Measurements from ENCODE around the gene GFOD1. TPM values are rescaled to one million over a fixed set of nuclear protein-coding genes. Genes with fewer than 3 reads are reported as not detected.
A peak's percentile ranks its signal among the peaks of the same experiment; 100 is the strongest.

The GFOD1 gene
- total and polyA plus RNA-seq, 2 donors = 9.8 to 13.7 TPM

DNA sequence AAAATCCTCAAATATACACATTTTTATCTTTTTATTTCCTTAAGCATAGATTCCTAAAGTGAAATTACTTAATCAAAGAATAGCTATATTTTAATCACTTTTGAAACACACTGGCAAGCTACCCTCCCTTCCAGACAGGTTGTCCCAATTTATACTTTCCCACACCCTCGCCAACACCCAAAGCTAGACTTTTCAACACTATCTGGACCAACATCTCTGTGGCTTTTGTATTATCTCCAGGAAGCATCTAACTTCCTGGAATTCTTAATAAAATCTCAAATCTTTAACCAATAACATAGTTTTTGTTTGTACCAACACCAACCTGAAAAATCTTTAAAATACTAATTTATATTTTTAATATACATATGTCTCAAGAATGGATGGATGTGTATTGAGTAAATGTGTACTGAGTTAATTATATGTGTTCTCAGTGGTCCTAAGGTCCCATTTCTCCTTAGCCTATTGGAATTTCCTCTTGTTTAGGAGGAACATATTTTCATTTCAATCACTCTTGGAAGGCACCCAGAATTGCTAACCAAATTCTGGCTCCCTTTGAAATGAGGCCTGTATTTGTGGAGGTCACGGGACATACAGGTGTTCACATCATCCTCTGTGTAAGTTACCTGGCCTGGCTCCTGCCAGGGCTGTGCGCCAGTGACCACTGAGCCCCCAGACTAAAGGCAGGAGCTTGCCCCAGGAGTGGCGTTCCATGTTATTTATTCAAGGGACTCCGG is 17.4 kb upstream of the GFOD1 start:
- DNase-seq (ENCODE audit: extremely low spot score) = no peak
- no peaks in the 10 kb centered on the region for H3K4me1 ChIP-seq (ENCODE audit: insufficient read depth)
- no peak overlapping the region for H3K4me3 ChIP-seq (ENCODE audit: low read depth, low read length)
- WGBS = 78% methylated on average over 5 of the region's 5 CpGs
- no peak overlapping the region for H3K27ac ChIP-seq (ENCODE audit: low read depth)
- no peaks in the 10 kb centered on the region for H3K36me3 ChIP-seq (ENCODE audit: insufficient read depth)

DNA sequence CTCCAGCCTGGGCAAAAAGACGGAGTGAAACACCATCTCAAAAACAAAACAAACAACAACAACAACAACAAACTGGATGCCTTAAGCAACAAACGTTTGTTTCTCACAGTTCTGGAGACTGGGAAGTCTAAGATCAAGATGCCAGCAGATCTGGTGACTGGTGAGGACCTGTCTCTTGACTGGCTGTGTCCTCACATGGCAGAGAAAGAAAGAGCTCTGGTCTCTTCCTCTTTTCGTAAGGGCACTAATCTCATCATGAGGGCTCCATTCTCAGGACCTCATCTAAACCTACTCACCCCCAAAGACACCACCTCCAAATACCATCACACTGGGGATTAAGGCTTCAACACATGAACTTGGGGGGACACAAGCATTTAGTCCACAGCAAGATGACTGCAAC is 13.5 kb upstream of the GFOD1 start:
- DNase-seq (ENCODE audit: extremely low spot score) = no peak
- H3K4me1 ChIP-seq (ENCODE audit: insufficient read depth) = no peaks in the 10 kb centered on the region
- no peak overlapping the region for H3K27ac ChIP-seq (ENCODE audit: low read depth)
- no peak overlapping the region for H3K4me3 ChIP-seq (ENCODE audit: low read depth, low read length)
- no peaks in the 10 kb centered on the region for H3K36me3 ChIP-seq (ENCODE audit: insufficient read depth)
- WGBS = 85% methylated on average over 3 of the region's 3 CpGs

DNA sequence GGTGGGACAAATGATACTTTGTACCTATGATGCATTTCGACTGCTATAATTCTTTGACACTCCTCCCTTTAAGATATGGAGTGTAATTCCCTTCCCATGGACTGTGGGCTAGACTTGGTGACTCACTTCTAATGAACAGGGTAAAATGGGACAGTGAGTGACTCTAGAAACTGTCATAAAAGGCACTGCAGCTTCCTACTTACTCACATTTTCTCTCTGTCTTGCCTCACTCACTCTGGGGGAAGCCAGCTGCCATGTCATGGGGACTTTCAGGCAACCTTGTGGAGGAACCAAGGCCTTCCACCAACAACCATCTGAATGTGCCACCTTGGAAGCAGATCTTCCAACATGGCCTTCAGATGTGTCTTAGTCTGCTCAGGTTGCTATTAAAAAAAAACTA is 12.9 kb upstream of the GFOD1 start:
- H3K36me3 ChIP-seq (ENCODE audit: insufficient read depth) = no peaks in the 10 kb centered on the region
- no peak for DNase-seq (ENCODE audit: extremely low spot score)
- no peak overlapping the region for H3K27ac ChIP-seq (ENCODE audit: low read depth)
- no peaks in the 10 kb centered on the region for H3K4me1 ChIP-seq (ENCODE audit: insufficient read depth)
- 93% methylated on average over 1 of the region's 1 CpG for WGBS
- H3K4me3 ChIP-seq (ENCODE audit: low read depth, low read length) = no peak overlapping the region

DNA sequence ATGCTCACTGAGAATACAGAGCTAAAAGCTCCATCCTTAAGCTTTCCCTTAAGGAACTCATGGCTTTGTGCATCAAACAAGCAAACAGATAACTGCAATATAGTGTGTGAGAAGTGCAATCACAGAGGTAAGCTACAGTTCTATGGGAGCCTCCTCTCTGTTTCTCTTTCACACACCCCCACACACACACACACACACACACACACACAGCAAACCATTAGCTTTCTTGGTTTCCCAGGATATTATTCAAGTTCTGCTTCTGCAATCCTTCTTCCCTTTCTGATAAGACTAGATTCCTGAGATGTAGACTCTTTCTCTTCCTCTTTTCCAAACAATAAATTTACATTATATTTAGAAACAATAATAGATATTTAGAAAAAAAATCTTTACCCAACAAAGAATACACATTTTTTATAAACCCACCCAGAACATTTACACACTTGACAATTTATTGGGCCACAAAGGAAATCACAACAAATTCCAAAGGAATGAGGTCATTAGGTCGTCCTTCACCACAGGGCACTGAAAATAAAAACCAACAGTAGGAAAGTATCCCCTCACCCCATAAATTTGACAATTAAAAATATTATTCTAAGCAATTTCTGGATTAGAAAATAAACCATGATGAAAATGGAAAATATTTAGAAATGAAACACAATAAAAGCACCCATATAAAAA is 9.3 kb upstream of the GFOD1 start:
- WGBS = 48% methylated on average over 1 of the region's 1 CpG
- Histone ChIP-seq H3K27ac (ENCODE audit: low read depth) (no peak overlapping the region), H3K4me3 (ENCODE audit: low read depth, low read length) (no peak overlapping the region), H3K4me1 (ENCODE audit: insufficient read depth) (no peaks in the 10 kb centered on the region), H3K36me3 (ENCODE audit: insufficient read depth) (no peaks in the 10 kb centered on the region)
- no peak for DNase-seq (ENCODE audit: extremely low spot score)

DNA sequence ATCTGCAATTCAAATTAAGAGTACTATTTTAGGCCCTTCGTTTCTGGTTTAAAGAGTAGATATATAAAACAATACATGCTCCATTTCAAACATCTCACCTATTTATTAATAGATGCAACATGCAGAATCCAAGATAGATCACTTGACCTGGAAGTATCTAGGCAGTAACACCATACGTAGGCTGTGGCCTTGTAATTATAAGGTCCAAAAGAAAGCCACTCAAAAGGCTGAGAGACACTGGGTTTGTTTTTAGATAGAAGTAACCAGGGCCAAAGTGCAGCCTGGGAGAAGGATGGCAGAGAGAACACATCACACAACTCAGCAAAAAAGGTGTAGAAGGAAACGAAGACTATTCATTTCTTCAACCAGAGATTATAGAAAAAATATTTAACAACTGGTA is 8.4 kb upstream of the GFOD1 start:
- Histone ChIP-seq H3K27ac (ENCODE audit: low read depth) (no peak overlapping the region), H3K4me3 (ENCODE audit: low read depth, low read length) (no peak overlapping the region), H3K36me3 (ENCODE audit: insufficient read depth) (no peaks in the 10 kb centered on the region), H3K4me1 (ENCODE audit: insufficient read depth) (no peaks in the 10 kb centered on the region)
- DNase-seq (ENCODE audit: extremely low spot score) = no peak
- WGBS = 80% methylated on average over 3 of the region's 3 CpGs

DNA sequence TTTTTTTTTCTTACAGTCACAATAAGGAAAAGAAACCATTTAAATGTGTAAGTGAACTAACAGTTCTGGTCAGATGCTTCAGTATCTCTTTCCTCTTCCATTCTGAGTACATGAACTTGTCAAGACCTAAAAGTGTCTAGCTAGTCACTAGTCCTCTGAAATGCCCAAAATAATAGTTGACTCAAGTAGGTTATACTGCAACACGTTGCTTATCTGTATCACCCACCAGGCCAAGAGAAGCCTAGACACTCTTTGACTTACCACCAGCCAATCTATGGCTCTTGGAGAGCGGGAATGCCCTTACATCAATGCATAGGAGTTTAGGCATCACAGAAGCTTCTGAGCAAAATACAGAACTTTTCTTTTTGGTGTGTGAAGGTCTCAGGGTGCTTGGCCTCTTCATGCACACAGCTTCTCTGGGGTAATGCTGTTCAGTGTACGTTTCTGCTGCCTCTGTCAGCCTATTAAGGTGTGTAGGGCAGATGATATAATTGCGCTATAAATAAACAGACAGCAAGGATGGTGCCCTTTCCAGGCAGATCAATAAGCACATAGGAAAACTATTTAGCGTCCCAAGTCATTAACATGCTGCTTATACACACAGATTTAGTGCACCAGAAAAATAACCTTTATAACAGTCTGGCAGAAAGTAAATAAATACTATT is 7.8 kb upstream of the GFOD1 start:
- DNase-seq (ENCODE audit: extremely low spot score) = no peak
- WGBS = 85% methylated on average over 5 of the region's 5 CpGs
- H3K4me1 ChIP-seq (ENCODE audit: insufficient read depth) = no peaks in the 10 kb centered on the region
- H3K27ac ChIP-seq (ENCODE audit: low read depth) = no peak overlapping the region
- no peak overlapping the region for H3K4me3 ChIP-seq (ENCODE audit: low read depth, low read length)
- no peaks in the 10 kb centered on the region for H3K36me3 ChIP-seq (ENCODE audit: insufficient read depth)

- Histone ChIP-seq H3K36me3 (ENCODE audit: insufficient read depth) (no peaks in the 10 kb centered on the region), H3K4me3 (ENCODE audit: low read depth, low read length) (no peak overlapping the region), H3K4me1 (ENCODE audit: insufficient read depth) (no peaks in the 10 kb centered on the region), H3K27ac (ENCODE audit: low read depth) (no peak overlapping the region)
- WGBS = 49% methylated on average over 3 of the region's 3 CpGs
- no peak for DNase-seq (ENCODE audit: extremely low spot score)
These were observed 6.7 kb upstream of the GFOD1 start for GRCh38 chr6:13494137-13494536.

- 95% methylated on average over 3 of the region's 3 CpGs for WGBS
- Histone ChIP-seq H3K4me1 (ENCODE audit: insufficient read depth) (no peaks in the 10 kb centered on the region), H3K27ac (ENCODE audit: low read depth) (no peak overlapping the region), H3K4me3 (ENCODE audit: low read depth, low read length) (no peak overlapping the region), H3K36me3 (ENCODE audit: insufficient read depth) (no peaks in the 10 kb centered on the region)
- DNase-seq (ENCODE audit: extremely low spot score) = no peak
These were observed 5.7 kb upstream of the GFOD1 start for GRCh38 chr6:13493147-13493546.

GRCh38 chr6:13492357-13492756 is 5.0 kb upstream of the GFOD1 start:
- Histone ChIP-seq H3K4me1 (ENCODE audit: insufficient read depth) (no peaks in the 10 kb centered on the region), H3K27ac (ENCODE audit: low read depth) (no peak overlapping the region), H3K4me3 (ENCODE audit: low read depth, low read length) (no peak overlapping the region), H3K36me3 (ENCODE audit: insufficient read depth) (no peaks in the 10 kb centered on the region)
- no peak for DNase-seq (ENCODE audit: extremely low spot score)
- WGBS = 91% methylated on average over 2 of the region's 2 CpGs

- H3K4me3 ChIP-seq (ENCODE audit: low read depth, low read length) = no peak overlapping the region
- DNase-seq (ENCODE audit: extremely low spot score) = no peak
- H3K36me3 ChIP-seq (ENCODE audit: insufficient read depth) = no peaks in the 10 kb centered on the region
- H3K27ac ChIP-seq (ENCODE audit: low read depth) = no peak overlapping the region
- H3K4me1 ChIP-seq (ENCODE audit: insufficient read depth) = no peaks in the 10 kb centered on the region
- 93% methylated on average over 3 of the region's 3 CpGs for WGBS
These were observed 4.1 kb upstream of the GFOD1 start for GRCh38 chr6:13491538-13491937.

GRCh38 chr6:13490402-13490801 is 3.0 kb upstream of the GFOD1 start:
- Histone ChIP-seq H3K4me1 (ENCODE audit: insufficient read depth) (no peaks in the 10 kb centered on the region), H3K27ac (ENCODE audit: low read depth) (no peak overlapping the region), H3K36me3 (ENCODE audit: insufficient read depth) (no peaks in the 10 kb centered on the region), H3K4me3 (ENCODE audit: low read depth, low read length) (no peak overlapping the region)
- WGBS = 77% methylated on average over 3 of the region's 3 CpGs
- DNase-seq (ENCODE audit: extremely low spot score) = no peak

DNA sequence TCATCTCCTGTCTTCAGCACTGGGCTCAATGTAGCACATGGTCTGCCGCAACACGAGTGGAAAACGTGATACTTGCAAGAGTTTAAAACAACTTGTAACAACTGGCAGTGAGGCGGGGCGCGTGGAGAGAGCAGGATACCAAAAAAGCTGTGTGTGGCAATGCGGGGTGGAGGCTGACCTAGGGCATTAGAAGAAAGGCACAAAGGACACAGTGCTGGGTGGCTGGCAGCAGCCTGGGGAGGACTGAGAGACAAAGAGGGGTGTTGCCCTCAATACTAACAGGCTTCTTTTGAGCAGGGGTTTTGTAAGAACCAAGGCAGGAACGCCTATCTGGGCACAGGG is 1.5 kb upstream of the GFOD1 start:
- no peak for DNase-seq (ENCODE audit: extremely low spot score)
- Histone ChIP-seq H3K4me1 (ENCODE audit: insufficient read depth) (no peaks in the 10 kb centered on the region), H3K36me3 (ENCODE audit: insufficient read depth) (no peaks in the 10 kb centered on the region), H3K4me3 (ENCODE audit: low read depth, low read length) (no peak overlapping the region), H3K27ac (ENCODE audit: low read depth) (no peak overlapping the region)
- WGBS = 82% methylated on average over 8 of the region's 8 CpGs

DNA sequence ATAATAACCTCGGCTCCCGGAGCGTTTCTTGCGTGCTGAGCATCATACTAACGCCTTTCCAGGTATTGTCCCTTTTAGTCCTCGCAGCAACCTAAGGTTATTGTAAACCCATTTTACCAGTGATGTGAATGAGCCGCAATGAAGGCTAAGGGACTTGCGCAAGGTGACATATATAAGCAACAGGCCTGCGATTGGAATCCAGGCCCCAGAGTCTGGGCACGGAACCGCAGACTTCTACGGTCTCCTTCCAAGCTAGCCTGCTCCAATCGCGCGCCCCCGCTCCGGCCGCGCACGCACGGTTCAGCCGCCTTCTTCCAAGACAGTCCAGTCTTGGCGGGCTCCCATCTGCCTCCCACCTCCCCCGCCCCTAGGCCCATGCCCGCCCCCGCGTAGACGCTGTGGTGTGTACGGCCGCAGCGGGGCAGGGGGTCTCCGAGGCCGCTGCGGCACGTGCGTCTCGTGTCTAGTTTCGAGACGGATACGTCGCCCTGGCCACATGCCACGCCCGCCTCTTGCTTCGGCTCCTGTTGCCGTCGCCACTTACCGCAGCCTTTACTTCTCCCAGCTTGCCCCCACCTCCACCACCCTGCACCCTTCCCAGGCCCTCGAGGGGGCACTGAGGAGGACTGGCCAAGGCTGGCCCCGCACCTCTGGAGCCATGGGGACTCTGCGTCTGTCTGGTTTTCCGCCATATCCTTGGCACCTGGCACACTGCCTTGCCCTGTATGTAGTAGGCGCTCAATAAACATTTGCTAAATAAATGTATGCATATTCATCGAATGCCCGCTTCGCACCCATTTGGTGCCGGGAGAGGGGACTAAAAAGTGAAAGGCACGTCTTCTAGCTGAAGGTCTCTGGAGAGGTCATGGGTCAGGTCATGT is 855 bp upstream of the GFOD1 start:
- DNase-seq (ENCODE audit: extremely low spot score) = no peak
- no peaks in the 10 kb centered on the region for H3K36me3 ChIP-seq (ENCODE audit: insufficient read depth)
- no peaks in the 10 kb centered on the region for H3K4me1 ChIP-seq (ENCODE audit: insufficient read depth)
- WGBS = 14% methylated on average over 57 of the region's 57 CpGs
- peak overlapping the region; percentile 11 for H3K27ac ChIP-seq (ENCODE audit: low read depth)
- peak overlapping the region; percentile 93 for H3K4me3 ChIP-seq (ENCODE audit: low read depth, low read length)

Measured in urinary bladder (tissue), 4 donors.